Bronchial epithelial cell (primary cell): ENCODE results near the gene UNCX. TPM values are rescaled to one million over a fixed set of nuclear protein-coding genes. Genes with fewer than 3 reads are reported as not detected.

Experiments
- DNase-seq: peaks from one replicate; pipeline ENCODE4 v3.0.0-alpha.2; 2010; ENCODE audit warnings: low read depth
- FAIRE-seq: peaks from 2 replicates; lab custom pipeline; 2011; peaks lifted over from hg19 to GRCh38; lab: Jason Lieb, UNC
- H3K27me3 ChIP-seq: 2 replicates; pipeline ENCODE4 v1.5.1; 2011; ENCODE audit warnings: low read length; ENCODE audit not compliant: control insufficient read depth, insufficient read depth
- H3K36me3 ChIP-seq: 2 replicates; pipeline ENCODE4 v1.5.1; 2011; ENCODE audit warnings: low read length; ENCODE audit not compliant: control insufficient read depth, insufficient read depth
- H3K4me3 ChIP-seq: 2 replicates; pipeline ENCODE4 v1.5.1; 2011; ENCODE audit warnings: mild to moderate bottlenecking, low read depth, low read length, control low read depth
- CTCF ChIP-seq: IDR thresholded peaks from 2 replicates; pipeline ENCODE4 v1.5.1; 2011; ENCODE audit warnings: mild to moderate bottlenecking, moderate library complexity, low read length, control low read depth, inconsistent platforms; ENCODE audit not compliant: insufficient read depth, severe bottlenecking
- total RNA-seq: library from RNA; depleted of rRNA; stranded (reverse); fragments of >200 nt; gene quantifications from 2 replicates; pipeline ENCODE4 v1.2.1, GENCODE V29; 2014

The UNCX gene
- total RNA-seq, 1 donor from 2014 or later = not detected

- TF ChIP-seq CTCF = no peak
- FAIRE-seq (no peak), DNase-seq (no peak)
- H3K36me3 ChIP-seq = no peaks in the 10 kb centered on the region
- H3K27me3 ChIP-seq = no peaks in the 10 kb centered on the region
- H3K4me3 ChIP-seq = no peak overlapping the region
Observed at GRCh38 chr7:1284743-1285458, 52.2 kb downstream of the UNCX start.

DNA sequence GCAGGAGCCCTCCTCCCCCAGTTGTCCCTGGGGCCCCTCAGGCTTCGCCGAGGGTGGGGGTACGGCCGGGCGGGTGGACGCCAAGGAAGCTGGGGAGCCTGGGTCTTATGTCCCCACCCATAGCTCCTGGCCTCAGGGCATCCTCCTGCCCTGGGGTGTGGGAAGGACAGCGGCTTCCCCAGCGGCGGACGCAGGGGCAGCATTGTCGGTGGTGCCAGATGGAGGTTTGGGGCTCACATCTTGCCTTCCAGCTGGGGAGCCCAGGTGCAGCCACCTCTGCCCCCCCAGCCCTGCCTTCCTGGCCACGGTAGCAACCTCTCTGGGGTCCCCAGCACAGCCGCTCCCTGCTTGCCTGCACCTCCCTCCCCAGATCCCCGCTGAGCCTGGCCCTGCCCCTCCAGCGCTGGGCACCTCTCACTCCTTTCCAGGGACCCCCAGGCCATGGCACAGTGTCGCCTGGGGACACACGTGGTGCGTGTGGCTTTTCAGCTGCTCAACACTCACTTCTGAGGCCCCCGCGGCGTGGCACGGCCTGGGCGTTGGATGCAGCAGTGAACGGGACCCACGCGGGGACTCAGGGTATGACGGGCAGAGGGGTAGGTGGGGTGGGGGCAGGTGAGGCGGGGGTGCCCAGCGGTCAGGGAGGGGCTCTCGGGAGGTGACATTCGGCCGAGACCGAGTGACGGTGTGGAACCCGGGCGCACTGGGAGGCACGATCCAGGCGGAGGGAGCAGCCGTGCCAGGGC, 53.1 kb downstream of the UNCX start:
- FAIRE-seq (no peak), DNase-seq (no peak)
- Histone ChIP-seq H3K4me3 (no peak overlapping the region), H3K36me3 (no peaks in the 10 kb centered on the region), H3K27me3 (no peaks in the 10 kb centered on the region)
- no peak for TF ChIP-seq CTCF

Other genes starting within 250 kb of the UNCX start
- gene CYP2W1, start 249.7 kb upstream of the UNCX start, total RNA-seq = 0.51 TPM in 1 of 2 replicates, not detected in the other
- gene GPR146, start 188.3 kb upstream of the UNCX start, total RNA-seq = 1.0 and 1.3 TPM in 2 replicates
- under 0.01 and 0.13 TPM in 2 replicates for gene GPER1, start 144.8 kb upstream of the UNCX start, total RNA-seq
- gene ZFAND2A, start 72.7 kb upstream of the UNCX start, total RNA-seq = 53.4 and 63.1 TPM in 2 replicates
- gene MICALL2, start 226.6 kb downstream of the UNCX start, total RNA-seq = 13.7 and 14.2 TPM in 2 replicates